Left kidney (tissue), 2 donors: Measurements from ENCODE around the gene GRIP1. TPM values are rescaled to one million over a fixed set of nuclear protein-coding genes. Genes with fewer than 3 reads are reported as not detected.
A peak's percentile ranks its signal among the peaks of the same experiment; 100 is the strongest.

Experiments
- DNase-seq: peaks from one replicate; pipeline ENCODE4 v3.0.0-alpha.2; 2013
- polyA plus RNA-seq: library from polyadenylated mRNA; unstranded; fragments of 120-200 nt; gene quantifications from one replicate; pipeline ENCODE4 v1.2.1, GENCODE V29; 2013; ENCODE audit not compliant: insufficient read length

Gene GRIP1
- polyA plus RNA-seq, 1 donor: 26.9 TPM

GRCh38 chr12:66640691-66641460 is 38.0 kb downstream of the GRIP1 start:
- DNase-seq: no peak

GRCh38 chr12:66638666-66639065 is 40.2 kb downstream of the GRIP1 start:
- no peak for DNase-seq

- DNase-seq: no peak
Observed at GRCh38 chr12:66637699-66638301, 41.1 kb downstream of the GRIP1 start.

- DNase-seq: peak; percentile 19
Observed at GRCh38 chr12:66636771-66637170, 42.1 kb downstream of the GRIP1 start.

GRCh38 chr12:66633676-66634075 is 45.2 kb downstream of the GRIP1 start:
- DNase-seq: no peak

GRCh38 chr12:66629138-66629870 is 49.6 kb downstream of the GRIP1 start:
- DNase-seq: no peak

GRCh38 chr12:66627988-66628317 is 50.9 kb downstream of the GRIP1 start:
- no peak for DNase-seq

- no peak for DNase-seq
Observed at GRCh38 chr12:66627270-66627987, 51.4 kb downstream of the GRIP1 start.

- no peak for DNase-seq
Observed at GRCh38 chr12:66624806-66625205, 54.1 kb downstream of the GRIP1 start.

- no peak for DNase-seq
Observed at GRCh38 chr12:66623455-66623854, 55.4 kb downstream of the GRIP1 start.

- no peak for DNase-seq
Observed at GRCh38 chr12:66620688-66621087, 58.2 kb downstream of the GRIP1 start.

GRCh38 chr12:66620026-66620425 is 58.9 kb downstream of the GRIP1 start:
- DNase-seq: no peak

- DNase-seq: no peak
Observed at GRCh38 chr12:66617991-66618390, 60.9 kb downstream of the GRIP1 start.

GRCh38 chr12:66612090-66612775 is 66.6 kb downstream of the GRIP1 start:
- no peak for DNase-seq

- DNase-seq: no peak
Observed at GRCh38 chr12:66607147-66607546, 71.7 kb downstream of the GRIP1 start.

- no peak for DNase-seq
Observed at GRCh38 chr12:66605293-66605692, 73.6 kb downstream of the GRIP1 start.

- no peak for DNase-seq
Observed at GRCh38 chr12:66603981-66604479, 74.8 kb downstream of the GRIP1 start.

GRCh38 chr12:66603461-66603860 is 75.4 kb downstream of the GRIP1 start:
- DNase-seq: no peak

GRCh38 chr12:66602483-66603143 is 76.3 kb downstream of the GRIP1 start:
- DNase-seq: no peak

GRCh38 chr12:66600903-66601302 is 78.0 kb downstream of the GRIP1 start:
- DNase-seq: no peak

- DNase-seq: no peak
Observed at GRCh38 chr12:66599816-66600215, 79.1 kb downstream of the GRIP1 start.
